SK-N-SH (cell line): ENCODE data around the gene DDIAS. TPM values are rescaled to one million over a fixed set of nuclear protein-coding genes. Genes with fewer than 3 reads are reported as not detected.

ENCODE experiments used
- CTCF ChIA-PET: fragments of 300-600, 350-600 bp; formaldehyde crosslinking; extraction: SDS; loops from one replicate; lab custom pipeline; 2021; lab: Yijun Ruan, JAX
- POLR2A ChIA-PET: fragments of 350-600 bp; sonication (Branson Sonifier 250); formaldehyde crosslinking; extraction: SDS; loops from one replicate; lab custom pipeline; 2020; ENCODE audit warnings: antibody characterized with exemption, inconsistent platforms; lab: Yijun Ruan, JAX
- DNase-seq: peaks from one replicate; pipeline ENCODE4 v3.0.0; 2012
- H2AFZ ChIP-seq: fragments of 200-600 bp; sonication (generic); 2 replicates; pipeline ENCODE4 v1.8.1; 2016; ENCODE audit warnings: antibody characterized with exemption, mild to moderate bottlenecking, low read depth
- H3F3A ChIP-seq: fragments of 200-600 bp; sonication (generic); replicated peaks from 2 replicates; pipeline ENCODE3; 2016; ENCODE audit warnings: antibody characterized with exemption, mild to moderate bottlenecking; ENCODE audit not compliant: insufficient read depth
- H3K27ac ChIP-seq, 2 experiments: fragments of 200-500 bp in 1 of 2; fragments of 200-600 bp in 1 of 2; sonication (Bioruptor generic) in 1 of 2; sonication (generic), shearing (Covaris generic) in 1 of 2; 2 replicates each; pipeline versions ENCODE4 v1.5.1 to v1.6.1; 2014 to 2016; ENCODE audit warnings: low read depth in 2 of 2, inconsistent platforms in 1 of 2, low read length in 1 of 2, mild to moderate bottlenecking in 1 of 2, mixed read lengths in 1 of 2
- H3K27me3 ChIP-seq: fragments of 200-600 bp; sonication (generic), shearing (Covaris generic); 2 replicates; pipeline ENCODE4 v1.6.1; 2016; ENCODE audit warnings: mixed run types; ENCODE audit not compliant: insufficient read depth
- H3K36me3 ChIP-seq, 2 experiments: fragments of 200-500 bp in 1 of 2; fragments of 200-600 bp in 1 of 2; sonication (Bioruptor generic) in 1 of 2; sonication (generic) in 1 of 2; replicated peaks in 1 of 2; 2 replicates each; pipeline versions ENCODE3 to v1.5.1; 2014 to 2016; ENCODE audit warnings: low read length in 1 of 2, mild to moderate bottlenecking in 1 of 2; ENCODE audit not compliant: insufficient read depth in 2 of 2, control insufficient read depth in 1 of 2
- H3K4me1 ChIP-seq, 2 experiments: fragments of 200-500 bp in 1 of 2; fragments of 200-600 bp in 1 of 2; sonication (Bioruptor generic) in 1 of 2; sonication (generic), shearing (Covaris generic) in 1 of 2; 2 replicates each; pipeline versions ENCODE4 v1.5.1 to v1.6.1; 2014 to 2016; ENCODE audit warnings: low read depth in 1 of 2, low read length in 1 of 2, mixed run types in 1 of 2; ENCODE audit not compliant: insufficient read depth in 2 of 2, control insufficient read depth in 1 of 2
- H3K4me2 ChIP-seq: fragments of 200-600 bp; sonication (generic), shearing (Covaris generic); 2 replicates; pipeline ENCODE4 v1.6.1; 2017; ENCODE audit warnings: mixed run types
- H3K4me3 ChIP-seq, 2 experiments: fragments of 200-500 bp in 1 of 2; fragments of 200-600 bp in 1 of 2; sonication (Bioruptor generic) in 1 of 2; sonication (generic), shearing (Covaris generic) in 1 of 2; 2 replicates each; pipeline versions ENCODE4 v1.5.1 to v1.8.1; 2014 to 2016; ENCODE audit warnings: low read depth in 2 of 2, inconsistent platforms in 1 of 2, low read length in 1 of 2, mild to moderate bottlenecking in 1 of 2, mixed read lengths in 1 of 2, moderate library complexity in 1 of 2
- H3K79me2 ChIP-seq: fragments of 200-600 bp; sonication (generic); 2 replicates; pipeline ENCODE4 v1.8.1; 2017; ENCODE audit warnings: mild to moderate bottlenecking; ENCODE audit not compliant: insufficient read depth
- H3K9ac ChIP-seq: fragments of 200-600 bp; sonication (generic); 2 replicates; pipeline ENCODE4 v1.6.1; 2017; ENCODE audit warnings: mixed run types
- H3K9me2 ChIP-seq: fragments of 200-600 bp; sonication (generic); 2 replicates; pipeline ENCODE4 v1.6.1; 2017; ENCODE audit warnings: mixed run types
- H3K9me3 ChIP-seq: fragments of 200-600 bp; sonication (generic); 2 replicates; pipeline ENCODE4 v1.6.1; 2017; ENCODE audit warnings: mixed run types, mild to moderate bottlenecking, moderate library complexity
- H4K20me1 ChIP-seq: fragments of 200-600 bp; sonication (generic); 2 replicates; pipeline ENCODE4 v1.6.1; 2017; ENCODE audit warnings: mild to moderate bottlenecking, mixed run types; ENCODE audit not compliant: insufficient read depth
- ELF1 ChIP-seq: IDR thresholded peaks from 2 replicates; pipeline ENCODE4 v1.4.0; 2012
- EZH2phosphoT487 ChIP-seq: fragments of 200-600 bp; sonication (generic); IDR thresholded peaks from 2 replicates; pipeline ENCODE4 v1.6.1; 2017; ENCODE audit warnings: low read depth, mixed run types, mild to moderate bottlenecking, antibody characterized with exemption, moderate library complexity, borderline replicate concordance
- FOXJ3 ChIP-seq: sonication (generic); formaldehyde crosslinking; IDR thresholded peaks from 2 replicates; pipeline ENCODE4 v1.5.1; 2020; ENCODE audit warnings: mild to moderate bottlenecking, missing genetic modification reagents
- FOXM1 ChIP-seq: IDR thresholded peaks from 2 replicates; pipeline ENCODE4 v1.4.0; 2012; ENCODE audit warnings: low read depth, mild to moderate bottlenecking
- GABPA ChIP-seq: IDR thresholded peaks from 2 replicates; pipeline ENCODE4 v1.4.0; 2012; ENCODE audit warnings: low read depth, mild to moderate bottlenecking
- GATA2 ChIP-seq: sonication (generic); formaldehyde crosslinking; IDR thresholded peaks from 2 replicates; pipeline ENCODE4 v1.5.0; 2020; ENCODE audit warnings: mild to moderate bottlenecking, missing genetic modification reagents
- MEF2A ChIP-seq: IDR thresholded peaks from 2 replicates; pipeline ENCODE4 v1.4.0; 2012; ENCODE audit warnings: low read depth, borderline replicate concordance
- RAD21 ChIP-seq: IDR thresholded peaks from 2 replicates; pipeline ENCODE4 v1.6.1; 2012; ENCODE audit warnings: mild to moderate bottlenecking, low read length
- RFX5 ChIP-seq: IDR thresholded peaks from 2 replicates; pipeline ENCODE4 v1.6.1; 2012; ENCODE audit warnings: mild to moderate bottlenecking, improper control_type of control experiment, low read length
- YY1 ChIP-seq: IDR thresholded peaks from 2 replicates; pipeline ENCODE4 v1.4.0; 2012; ENCODE audit warnings: low read depth, mild to moderate bottlenecking
- WGBS: methylation state at CpG from one replicate; pipeline ENCODE4 v1.1.6; 2017; ENCODE audit warnings: low lambda C conversion rate; 5-methylcytosine and 5-hydroxymethylcytosine counted together
- polyA plus RNA-seq, 3 experiments: library from polyadenylated mRNA; depleted of rRNA; stranded (reverse); fragments of >200 nt; gene quantifications; 2 replicates each; pipeline ENCODE4 v1.2.3, GENCODE V29; 2012
- TF ChIP-seq, protein P1 (sequence below): fragments of 150-350 bp; IDR thresholded peaks from 2 replicates; pipeline ENCODE4 v1.6.1; 2017; ENCODE audit warnings: antibody characterized with exemption, low read length, low read depth, borderline replicate concordance
- TF ChIP-seq, protein P2 (sequence below): IDR thresholded peaks from 2 replicates; pipeline ENCODE4 v1.4.0; 2012; ENCODE audit warnings: low read depth, borderline replicate concordance

The DDIAS gene
- polyA plus RNA-seq, 1 of the 3 experiments (the other 2 are of a cell fraction): 4.4 TPM

DNA sequence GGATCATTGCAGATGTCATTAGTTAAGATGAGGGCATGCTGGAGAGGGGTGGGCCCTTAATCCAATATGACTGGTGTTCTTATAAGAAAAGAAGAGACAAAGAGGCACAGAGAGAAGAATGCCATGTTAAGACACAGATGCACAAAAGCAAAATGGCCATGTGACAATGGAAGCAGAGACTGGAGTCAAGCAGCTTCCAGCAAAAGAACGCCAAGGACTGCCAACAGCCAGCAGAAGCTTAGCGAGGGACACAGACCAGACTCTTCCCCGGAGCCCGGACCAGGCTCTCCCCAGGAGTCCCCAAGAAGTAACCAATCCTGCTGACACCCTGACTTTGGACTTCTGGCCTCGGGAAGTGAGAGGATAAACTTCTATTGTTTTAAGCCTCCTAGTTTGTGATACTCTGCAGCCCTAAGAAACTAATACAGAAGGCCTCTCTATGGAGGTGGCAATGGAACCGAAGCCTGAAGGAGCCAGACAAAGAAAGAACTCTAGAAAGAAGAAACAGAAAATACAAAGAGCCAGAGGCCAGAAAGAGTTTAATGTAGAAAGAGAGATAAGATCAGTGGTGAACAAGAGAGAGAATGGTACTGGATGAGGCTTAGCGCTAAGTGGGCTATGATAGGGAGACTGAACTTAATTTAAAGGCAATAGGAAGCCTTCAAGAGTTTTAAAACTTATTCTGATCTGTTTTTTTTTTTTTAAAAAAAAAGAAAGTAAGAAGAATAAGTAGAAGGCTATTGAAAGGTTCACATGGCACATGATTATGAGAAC, 29.0 kb upstream of the DDIAS start:
- Histone ChIP-seq H3F3A (no peaks in the 10 kb centered on the region), H2AFZ (no peak overlapping the region), H3K4me1 (0 out of 4 replicates have a peak, but pooled peaks cover 0 to 4% of the 10 kb centered on the region in 2 experiments), H3K9ac (no peak overlapping the region), H3K36me3 (no peaks in the 10 kb centered on the region), H4K20me1 (no peaks in the 10 kb centered on the region), H3K4me2 (no peak overlapping the region), H3K9me3 (no peaks in the 10 kb centered on the region), H3K9me2 (no peaks in the 10 kb centered on the region), H3K27ac (no peak overlapping the region), H3K79me2 (no peaks in the 10 kb centered on the region), H3K4me3 (no peak overlapping the region), H3K27me3 (no peaks in the 10 kb centered on the region)
- CTCF ChIA-PET: interaction anchor here (1.3 to 1.6 kb wide), 3 partner anchors 10 to 943 kb away, joined by 3 to 4 read pairs (median 4); no protein-coding TSS in a partner anchor
- TF ChIP-seq RAD21 (no peak), YY1 (no peak), FOXJ3 (CRISPR knock-in tag) (no peak), MEF2A (no peak), ELF1 (no peak), EZH2phosphoT487 (no peak)
- TF ChIP-seq, protein P1, sequence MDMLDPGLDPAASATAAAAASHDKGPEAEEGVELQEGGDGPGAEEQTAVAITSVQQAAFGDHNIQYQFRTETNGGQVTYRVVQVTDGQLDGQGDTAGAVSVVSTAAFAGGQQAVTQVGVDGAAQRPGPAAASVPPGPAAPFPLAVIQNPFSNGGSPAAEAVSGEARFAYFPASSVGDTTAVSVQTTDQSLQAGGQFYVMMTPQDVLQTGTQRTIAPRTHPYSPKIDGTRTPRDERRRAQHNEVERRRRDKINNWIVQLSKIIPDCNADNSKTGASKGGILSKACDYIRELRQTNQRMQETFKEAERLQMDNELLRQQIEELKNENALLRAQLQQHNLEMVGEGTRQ: no peak
- TF ChIP-seq, protein P2, sequence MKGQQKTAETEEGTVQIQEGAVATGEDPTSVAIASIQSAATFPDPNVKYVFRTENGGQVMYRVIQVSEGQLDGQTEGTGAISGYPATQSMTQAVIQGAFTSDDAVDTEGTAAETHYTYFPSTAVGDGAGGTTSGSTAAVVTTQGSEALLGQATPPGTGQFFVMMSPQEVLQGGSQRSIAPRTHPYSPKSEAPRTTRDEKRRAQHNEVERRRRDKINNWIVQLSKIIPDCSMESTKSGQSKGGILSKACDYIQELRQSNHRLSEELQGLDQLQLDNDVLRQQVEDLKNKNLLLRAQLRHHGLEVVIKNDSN: no peak
- WGBS: 87% methylated on average over 7 of the region's 7 CpGs
- no peak for DNase-seq
- POLR2A ChIA-PET: no interaction called here

DNA sequence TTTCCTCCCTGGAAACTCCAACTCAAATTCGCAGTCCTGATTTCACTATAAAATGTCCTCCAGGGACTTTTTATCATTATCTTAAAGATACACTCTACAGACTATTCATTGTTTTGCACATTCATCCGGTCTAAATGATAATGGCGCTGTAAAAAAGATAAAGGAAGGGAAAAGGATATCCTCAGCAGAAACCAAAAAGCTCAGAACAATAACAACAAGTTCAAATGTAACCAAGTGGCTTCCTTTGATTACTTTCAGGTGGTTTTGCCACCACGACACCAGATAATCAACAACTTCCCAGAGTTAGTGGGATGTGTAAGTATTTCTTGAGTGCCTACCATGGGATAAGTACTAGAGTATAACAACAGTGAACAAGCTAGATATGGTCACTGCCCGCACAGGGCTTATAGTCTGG, 27.6 kb upstream of the DDIAS start:
- no peaks in the 10 kb centered on the region for H3K9me3 ChIP-seq
- no peak overlapping the region for H3K27ac ChIP-seq
- no peak overlapping the region for H2AFZ ChIP-seq
- H3K79me2 ChIP-seq: no peaks in the 10 kb centered on the region
- no peaks in the 10 kb centered on the region for H3K9me2 ChIP-seq
- H3K4me1 ChIP-seq: 0 out of 4 replicates have a peak, but pooled peaks cover 0 to 4% of the 10 kb centered on the region in 2 experiments
- POLR2A ChIA-PET: no interaction called here
- H3K36me3 ChIP-seq: no peaks in the 10 kb centered on the region
- H3K27me3 ChIP-seq: no peaks in the 10 kb centered on the region
- no peak overlapping the region for H3K4me3 ChIP-seq
- H3K9ac ChIP-seq: no peak overlapping the region
- CTCF ChIA-PET: interaction anchor here (0.8 to 1.1 kb wide), 2 partner anchors 11 to 20 kb away, joined by 3 read pairs; no protein-coding TSS in a partner anchor
- DNase-seq: no peak
- H4K20me1 ChIP-seq: no peaks in the 10 kb centered on the region
- 90% methylated on average over 5 of the region's 5 CpGs for WGBS
- no peaks in the 10 kb centered on the region for H3F3A ChIP-seq
- TF ChIP-seq GATA2 (CRISPR knock-in tag): no peak
- no peak for TF ChIP-seq RFX5
- no peak for TF ChIP-seq FOXM1
- no peak for TF ChIP-seq EZH2phosphoT487
- no peak for TF ChIP-seq GABPA
- TF ChIP-seq, protein P2: no peak
- H3K4me2 ChIP-seq: no peak overlapping the region
